GM12892 (cell line): ENCODE results near the gene DGLUCY.

ENCODE experiments used
- POLR2A ChIP-seq: IDR thresholded peaks from 2 replicates; pipeline ENCODE4 v1.6.1; 2011; ENCODE audit warnings: low read depth, low read length, control low read depth
- POLR2AphosphoS5 ChIP-seq: IDR thresholded peaks from 2 replicates; pipeline ENCODE4 v1.6.1; 2011; ENCODE audit warnings: low read depth, low read length, control low read depth

DNA sequence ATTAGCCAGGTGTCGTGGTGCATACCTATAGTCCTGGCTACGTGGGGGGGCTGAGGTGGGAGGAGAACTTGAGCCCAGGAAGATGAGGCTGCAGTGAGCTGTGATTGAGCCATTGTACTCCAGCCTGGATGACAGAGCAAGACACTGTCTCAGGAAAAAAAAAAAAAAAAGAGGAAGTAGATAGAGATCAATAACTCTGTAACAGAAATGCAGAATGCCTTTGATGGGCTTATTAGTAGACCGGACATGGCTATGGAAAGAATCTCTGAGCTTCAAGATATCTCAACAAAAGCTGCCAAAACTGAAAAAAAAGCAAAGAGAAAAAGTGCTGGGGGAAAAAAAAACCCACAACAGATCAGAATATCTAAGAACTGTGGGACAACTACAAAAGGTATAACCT is 93.1 kb downstream of the DGLUCY start:
- no peak for TF ChIP-seq POLR2AphosphoS5
- TF ChIP-seq POLR2A: no peak
